Caki2 (cell line): ENCODE data around the gene TELO2. TPM values are rescaled to one million over a fixed set of nuclear protein-coding genes. Genes with fewer than 3 reads are reported as not detected.

ENCODE experiments used
- DNase-seq: peaks from one replicate; pipeline ENCODE4 v3.0.0-alpha.2; 2015; ENCODE audit warnings: low read depth
- in situ Hi-C: cut with HindIII; loops from 2 replicates; pipeline ENCODE4 v1.10.0; 2016; ENCODE audit warnings: low sequenced_read_pairs, low pct_unique_long_range_greater_than_20kb, mixed read lengths
- total RNA-seq: library from RNA; depleted of rRNA; stranded (reverse); fragments of >200 nt; shearing (Covaris generic); gene quantifications from 2 replicates; pipeline ENCODE4 v1.2.3, GENCODE V29; 2014; ENCODE audit warnings: low replicate concordance

The TELO2 gene
- total RNA-seq, 1 experiment from 2014 or later = 77.2 TPM

GRCh38 chr16:1527836-1528811, 35.0 kb downstream of the TELO2 start:
- no peak for DNase-seq
- in situ Hi-C loops = no loop called here

GRCh38 chr16:1528921-1529537, 35.9 kb downstream of the TELO2 start:
- DNase-seq = no peak
- in situ Hi-C loops = no loop called here

- no peak for DNase-seq
- in situ Hi-C loops = no loop called here
Observed at GRCh38 chr16:1530349-1530882, 37.3 kb downstream of the TELO2 start.

- no peak for DNase-seq
- in situ Hi-C loops = no loop called here
Observed at GRCh38 chr16:1530883-1531637, 37.9 kb downstream of the TELO2 start.

- in situ Hi-C loops = no loop called here
Observed at GRCh38 chr16:1531638-1531910, 38.4 kb downstream of the TELO2 start.

GRCh38 chr16:1532081-1532760, 39.1 kb downstream of the TELO2 start:
- in situ Hi-C loops = no loop called here
- no peak for DNase-seq

More at GRCh38 chr16:1531638-1531910, 38.4 kb downstream of the TELO2 start:
- no peak for DNase-seq

GRCh38 chr16:1532771-1533170, 39.6 kb downstream of the TELO2 start:
- no peak for DNase-seq
- in situ Hi-C loops = no loop called here

- in situ Hi-C loops = no loop called here
- no peak for DNase-seq
Observed at GRCh38 chr16:1533443-1533951, 40.3 kb downstream of the TELO2 start, which contains the start of gene TMEM204. Gene TMEM204, plus strand, starts transcription at chr16:1533666. Its CDS starts 610 bp downstream, at chr16:1534276.

- DNase-seq = no peak
- in situ Hi-C loops = no loop called here
Observed at GRCh38 chr16:1534021-1535020, 41.2 kb downstream of the TELO2 start.

GRCh38 chr16:1535391-1536291, 42.5 kb downstream of the TELO2 start:
- in situ Hi-C loops = no loop called here

GRCh38 chr16:1536601-1537000, 43.4 kb downstream of the TELO2 start:
- no peak for DNase-seq
- in situ Hi-C loops = no loop called here

More at GRCh38 chr16:1535391-1536291, 42.5 kb downstream of the TELO2 start:
- DNase-seq = no peak

- DNase-seq = no peak
- in situ Hi-C loops = no loop called here
Observed at GRCh38 chr16:1537138-1537577, 44.0 kb downstream of the TELO2 start.

- in situ Hi-C loops = no loop called here
- DNase-seq = no peak
Observed at GRCh38 chr16:1537763-1538289, 44.7 kb downstream of the TELO2 start.

- in situ Hi-C loops = no loop called here
- DNase-seq = no peak
Observed at GRCh38 chr16:1538804-1539520, 45.8 kb downstream of the TELO2 start.
